Measurements from ENCODE around the gene ZNF775. TPM values are rescaled to one million over a fixed set of nuclear protein-coding genes. Genes with fewer than 3 reads are reported as not detected.

Gene ZNF775
- total and polyA plus RNA-seq, 2 donors, result 6.6 to 7.6 TPM

DNA sequence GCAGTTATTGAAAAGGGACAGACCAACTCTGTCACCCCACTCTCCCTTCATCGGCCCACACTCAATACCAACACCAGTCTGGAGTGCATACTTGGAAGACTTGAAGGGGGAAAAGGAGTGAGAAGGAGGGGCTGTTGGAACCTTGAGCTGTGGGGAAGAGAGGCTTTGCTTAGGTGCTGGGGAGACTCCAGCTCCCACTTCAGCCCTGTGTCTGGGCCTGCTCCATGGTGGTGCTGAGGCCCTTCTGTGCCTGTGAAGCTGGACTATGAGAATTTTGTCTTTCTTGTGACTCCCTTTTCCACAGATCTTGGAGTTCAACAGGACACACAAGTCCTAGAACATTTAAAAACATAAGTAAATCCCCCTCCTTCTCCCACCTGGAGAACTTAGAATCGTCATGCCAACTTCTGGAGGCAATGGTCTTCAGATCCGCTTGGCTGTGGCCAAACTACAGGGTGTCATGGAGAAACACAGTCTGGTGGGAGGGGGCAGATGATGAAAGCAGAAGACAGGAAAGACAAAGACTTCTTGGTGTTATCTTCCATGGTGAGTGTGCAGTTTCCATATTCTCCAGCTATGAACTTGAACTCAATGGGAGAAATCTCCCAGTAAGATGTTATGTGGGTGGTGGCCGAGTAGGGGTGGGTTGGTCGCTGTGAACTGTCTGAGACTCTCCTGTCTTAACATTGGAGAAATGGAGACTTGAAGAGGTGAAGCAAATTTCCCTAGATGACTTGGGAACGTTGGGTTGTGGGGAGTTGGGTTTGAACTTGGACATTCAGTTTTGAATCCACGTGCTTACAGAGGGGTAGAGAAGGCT, 52.9 kb downstream of the ZNF775 start:
- DNase-seq (ENCODE audit: low read depth in 6 of 9, low spot score in 9 of 9), result no peak
- 99% methylated on average over 7 of the region's 7 CpGs for WGBS

DNA sequence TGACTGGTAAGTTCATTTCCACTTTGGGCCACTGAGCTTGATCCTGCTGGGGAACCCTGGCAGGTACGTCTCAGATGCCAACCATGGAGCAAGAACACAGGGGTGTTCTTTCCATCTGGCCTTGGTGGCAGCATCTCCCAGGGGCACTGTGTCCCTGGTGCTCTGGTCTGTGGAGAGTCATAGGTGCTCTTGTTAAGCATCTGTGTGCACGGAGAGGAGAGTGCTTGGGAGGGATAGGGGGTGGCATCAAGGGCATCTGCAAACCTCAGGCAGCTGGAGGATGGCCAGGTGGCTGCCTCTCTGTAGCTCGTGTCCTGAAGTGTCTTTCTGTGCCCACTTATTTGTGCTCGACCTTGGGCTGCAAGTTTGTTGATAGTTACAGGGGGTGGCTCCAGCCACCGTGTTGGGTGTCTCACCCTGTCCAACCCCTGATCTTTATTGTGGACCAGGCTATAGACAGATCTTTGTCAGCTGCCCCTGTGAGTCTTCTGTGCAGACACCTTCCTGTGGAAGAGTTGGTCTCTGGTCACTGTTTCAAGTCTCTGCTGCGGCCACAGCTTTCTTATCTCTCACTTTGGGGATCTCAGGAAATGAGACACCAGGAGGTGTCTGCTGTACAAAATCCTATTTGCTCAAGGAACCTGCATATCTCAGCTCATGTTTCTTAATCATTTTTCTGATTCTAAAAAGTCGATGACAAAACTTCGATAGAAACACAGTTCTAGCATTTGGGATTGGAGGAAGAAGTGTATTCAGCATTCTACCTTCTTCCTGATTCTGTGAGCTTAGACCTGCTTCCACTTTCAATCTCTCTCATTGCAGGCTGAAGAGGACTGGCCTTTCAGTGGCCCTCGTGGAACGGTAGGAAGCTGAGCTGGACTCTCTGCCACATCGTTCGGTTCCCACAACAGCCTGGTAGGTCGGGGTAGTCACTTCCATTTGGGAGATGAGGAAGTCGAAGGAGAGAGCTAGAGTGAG, 54.1 kb downstream of the ZNF775 start:
- H3K27me3 ChIP-seq (ENCODE audit: control insufficient read depth in 2 of 2, insufficient read depth in 1 of 2, low read length in 1 of 2), result no peaks in the 10 kb centered on the region
- no peak overlapping the region for H3K4me3 ChIP-seq (ENCODE audit: low read length in 2 of 2)
- no peak for DNase-seq (ENCODE audit: low read depth in 6 of 9, low spot score in 9 of 9)
- no peaks in the 10 kb centered on the region for H3K36me3 ChIP-seq (ENCODE audit: control insufficient read depth in 2 of 2, insufficient read depth in 2 of 2, low read length in 1 of 2)
- no peak overlapping the region for H3K27ac ChIP-seq (ENCODE audit: low read depth in 1 of 2, low read length in 1 of 2)
- H3K9me3 ChIP-seq (ENCODE audit: control insufficient read depth in 2 of 2, insufficient read depth in 1 of 2, low read length in 1 of 2), result no peaks in the 10 kb centered on the region
- H3K4me1 ChIP-seq (ENCODE audit: control insufficient read depth in 2 of 2, insufficient read depth in 2 of 2, low read length in 2 of 2), result peaks cover 5 to 19% of the 10 kb centered on the region in 2 donors
- 54% methylated on average over 14 of the region's 14 CpGs for WGBS

More for the DNA sequence above, 52.9 kb downstream of the ZNF775 start:
- H3K4me3 ChIP-seq (ENCODE audit: low read length in 2 of 2), result no peak overlapping the region
- H3K27ac ChIP-seq (ENCODE audit: low read depth in 1 of 2, low read length in 1 of 2), result no peak overlapping the region
- H3K36me3 ChIP-seq (ENCODE audit: control insufficient read depth in 2 of 2, insufficient read depth in 2 of 2, low read length in 1 of 2), result no peaks in the 10 kb centered on the region
- H3K4me1 ChIP-seq (ENCODE audit: control insufficient read depth in 2 of 2, insufficient read depth in 2 of 2, low read length in 2 of 2), result peaks cover 8 to 30% of the 10 kb centered on the region in 2 donors
- no peaks in the 10 kb centered on the region for H3K9me3 ChIP-seq (ENCODE audit: control insufficient read depth in 2 of 2, insufficient read depth in 1 of 2, low read length in 1 of 2)
- H3K27me3 ChIP-seq (ENCODE audit: control insufficient read depth in 2 of 2, insufficient read depth in 1 of 2, low read length in 1 of 2), result no peaks in the 10 kb centered on the region

DNA sequence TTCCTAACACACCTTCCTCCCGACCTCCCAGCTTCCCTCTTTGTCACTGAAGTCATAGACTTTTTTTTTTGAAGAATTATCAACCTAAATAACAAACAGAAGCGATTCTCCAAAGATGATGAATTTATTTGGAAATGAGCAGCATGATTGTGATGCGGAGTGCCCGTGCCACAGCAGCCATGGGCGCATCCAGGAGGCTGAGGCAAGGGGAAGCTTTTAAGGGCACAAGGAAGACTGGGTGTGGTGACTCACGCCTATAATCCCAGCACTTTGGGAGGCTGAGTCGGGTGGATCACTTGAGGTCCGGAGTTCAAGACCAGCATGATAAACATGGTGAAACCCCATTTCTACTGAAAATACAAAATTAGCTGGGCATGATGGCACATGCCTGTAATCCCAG, 55.1 kb downstream of the ZNF775 start:
- Histone ChIP-seq H3K9me3 (ENCODE audit: control insufficient read depth in 2 of 2, insufficient read depth in 1 of 2, low read length in 1 of 2) (no peaks in the 10 kb centered on the region), H3K36me3 (ENCODE audit: control insufficient read depth in 2 of 2, insufficient read depth in 2 of 2, low read length in 1 of 2) (no peaks in the 10 kb centered on the region), H3K4me1 (ENCODE audit: control insufficient read depth in 2 of 2, insufficient read depth in 2 of 2, low read length in 2 of 2) (peaks cover 0 to 8% of the 10 kb centered on the region in 2 donors), H3K27me3 (ENCODE audit: control insufficient read depth in 2 of 2, insufficient read depth in 1 of 2, low read length in 1 of 2) (no peaks in the 10 kb centered on the region), H3K27ac (ENCODE audit: low read depth in 1 of 2, low read length in 1 of 2) (no peak overlapping the region), H3K4me3 (ENCODE audit: low read length in 2 of 2) (peak overlapping the region in 1 of 2 donors; percentile 1)
- 79% methylated on average over 8 of the region's 8 CpGs for WGBS
- DNase-seq (ENCODE audit: low read depth in 6 of 9, low spot score in 9 of 9), result no peak

DNA sequence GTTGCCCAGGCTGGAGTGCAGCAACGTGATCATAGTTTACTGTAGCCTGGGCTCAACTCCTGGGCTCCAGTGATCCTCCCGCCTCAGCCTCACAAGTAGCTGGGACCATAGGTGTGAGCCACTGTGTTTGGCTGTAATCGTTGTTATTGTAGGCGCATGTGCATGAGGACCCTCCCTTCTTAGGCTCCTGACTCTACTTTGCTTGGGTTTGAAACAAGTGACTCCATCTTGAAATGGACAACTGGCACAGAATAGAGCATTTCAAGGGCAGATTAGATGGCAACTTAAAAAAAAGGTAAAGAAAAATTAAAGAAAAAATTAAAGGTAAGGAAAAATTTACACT, 55.9 kb downstream of the ZNF775 start:
- no peak overlapping the region for H3K4me3 ChIP-seq (ENCODE audit: low read length in 2 of 2)
- H3K36me3 ChIP-seq (ENCODE audit: control insufficient read depth in 2 of 2, insufficient read depth in 2 of 2, low read length in 1 of 2), result no peaks in the 10 kb centered on the region
- H3K9me3 ChIP-seq (ENCODE audit: control insufficient read depth in 2 of 2, insufficient read depth in 1 of 2, low read length in 1 of 2), result no peaks in the 10 kb centered on the region
- no peak overlapping the region for H3K27ac ChIP-seq (ENCODE audit: low read depth in 1 of 2, low read length in 1 of 2)
- no peak for DNase-seq (ENCODE audit: low read depth in 6 of 9, low spot score in 9 of 9)
- 79% methylated on average over 4 of the region's 4 CpGs for WGBS
- peaks cover 0 to 6% of the 10 kb centered on the region in 2 donors for H3K4me1 ChIP-seq (ENCODE audit: control insufficient read depth in 2 of 2, insufficient read depth in 2 of 2, low read length in 2 of 2)
- no peaks in the 10 kb centered on the region for H3K27me3 ChIP-seq (ENCODE audit: control insufficient read depth in 2 of 2, insufficient read depth in 1 of 2, low read length in 1 of 2)

DNA sequence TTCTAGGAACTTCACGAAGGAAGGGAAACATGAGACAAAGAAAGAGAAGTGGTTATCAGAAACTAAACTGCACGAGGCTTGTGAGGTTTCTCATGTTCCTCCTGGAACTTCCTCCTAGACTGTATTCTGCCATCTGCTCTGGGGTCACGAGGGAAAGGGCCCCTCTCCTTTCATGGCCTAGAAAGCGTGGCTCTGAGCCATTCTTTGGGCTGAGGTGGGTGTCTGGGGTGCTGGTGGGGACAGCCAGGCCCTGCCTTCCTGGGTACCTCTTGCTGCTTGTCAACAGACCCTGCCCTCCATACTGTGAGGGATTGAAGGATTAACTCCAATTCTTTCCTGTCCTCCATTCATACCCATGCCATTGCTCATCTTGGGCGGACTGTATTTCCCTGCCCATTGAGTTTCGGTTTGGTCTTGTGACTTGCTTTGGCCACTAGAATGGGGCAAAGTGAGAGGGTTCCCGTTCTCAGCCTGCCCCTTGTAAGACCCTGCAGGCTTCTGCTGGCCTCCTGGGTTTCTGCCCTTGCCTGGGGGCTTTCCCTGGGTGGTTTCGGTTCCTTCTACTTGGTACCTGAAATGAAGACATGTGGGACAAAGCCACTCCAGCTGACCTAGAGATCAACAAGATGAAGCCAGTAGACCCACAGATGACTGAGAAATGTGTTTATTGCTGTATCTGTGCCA, 56.4 kb downstream of the ZNF775 start:
- Histone ChIP-seq H3K27me3 (ENCODE audit: control insufficient read depth in 2 of 2, insufficient read depth in 1 of 2, low read length in 1 of 2) (no peaks in the 10 kb centered on the region), H3K9me3 (ENCODE audit: control insufficient read depth in 2 of 2, insufficient read depth in 1 of 2, low read length in 1 of 2) (no peaks in the 10 kb centered on the region), H3K27ac (ENCODE audit: low read depth in 1 of 2, low read length in 1 of 2) (no peak overlapping the region), H3K36me3 (ENCODE audit: control insufficient read depth in 2 of 2, insufficient read depth in 2 of 2, low read length in 1 of 2) (no peaks in the 10 kb centered on the region), H3K4me1 (ENCODE audit: control insufficient read depth in 2 of 2, insufficient read depth in 2 of 2, low read length in 2 of 2) (peaks cover 0 to 6% of the 10 kb centered on the region in 2 donors), H3K4me3 (ENCODE audit: low read length in 2 of 2) (no peak overlapping the region)
- DNase-seq (ENCODE audit: low read depth in 6 of 9, low spot score in 9 of 9), result no peak
- WGBS, result 58% methylated on average over 8 of the region's 8 CpGs

DNA sequence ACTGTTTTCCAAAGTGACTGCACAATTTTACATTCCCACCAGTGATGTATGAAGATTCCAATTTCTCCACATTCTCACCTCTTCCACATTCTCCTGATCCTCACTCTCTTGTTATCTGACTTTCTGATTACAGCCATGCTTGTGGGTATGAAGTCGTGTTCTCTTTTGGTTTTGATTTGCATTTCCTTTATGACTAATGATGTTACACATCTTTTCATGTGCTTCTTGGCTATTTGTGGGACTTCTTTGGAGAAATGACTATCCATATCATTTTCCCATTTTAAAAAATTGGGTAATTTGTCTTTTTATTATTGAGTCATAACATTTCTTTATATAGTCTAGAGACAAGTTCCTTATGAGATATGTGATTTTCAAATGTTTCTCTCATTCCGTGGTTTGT, 60.8 kb downstream of the ZNF775 start:
- WGBS, result 55% methylated on average over 2 of the region's 2 CpGs
- Histone ChIP-seq H3K27me3 (ENCODE audit: control insufficient read depth in 2 of 2, insufficient read depth in 1 of 2, low read length in 1 of 2) (peaks cover 0 to 2% of the 10 kb centered on the region in 2 donors), H3K36me3 (ENCODE audit: control insufficient read depth in 2 of 2, insufficient read depth in 2 of 2, low read length in 1 of 2) (no peaks in the 10 kb centered on the region), H3K4me3 (ENCODE audit: low read length in 2 of 2) (no peak overlapping the region), H3K27ac (ENCODE audit: low read depth in 1 of 2, low read length in 1 of 2) (no peak overlapping the region), H3K9me3 (ENCODE audit: control insufficient read depth in 2 of 2, insufficient read depth in 1 of 2, low read length in 1 of 2) (peaks cover 0 to 17% of the 10 kb centered on the region in 2 donors), H3K4me1 (ENCODE audit: control insufficient read depth in 2 of 2, insufficient read depth in 2 of 2, low read length in 2 of 2) (peaks cover 0 to 15% of the 10 kb centered on the region in 2 donors)
- no peak for DNase-seq (ENCODE audit: low read depth in 6 of 9, low spot score in 9 of 9)

DNA sequence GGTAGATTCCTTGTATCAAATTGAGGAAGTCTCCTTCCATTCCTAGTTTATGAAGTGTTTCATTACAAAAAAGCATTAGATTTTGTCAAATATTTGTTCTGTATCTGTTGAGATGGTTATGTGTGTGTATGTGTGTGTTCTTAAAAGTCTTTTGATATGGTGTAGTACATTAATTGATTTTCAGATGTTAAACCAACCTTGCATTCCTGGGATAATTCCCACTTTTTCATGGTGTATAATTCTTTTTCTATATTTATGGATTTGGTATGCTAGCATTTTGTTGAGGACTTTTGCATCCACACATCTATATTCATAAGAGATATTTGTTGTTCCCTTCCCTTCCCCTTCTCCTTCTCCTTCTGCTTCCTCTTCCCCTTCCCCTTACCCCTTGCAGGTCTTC, 62.4 kb downstream of the ZNF775 start:
- H3K4me3 ChIP-seq (ENCODE audit: low read length in 2 of 2), result no peak overlapping the region
- H3K4me1 ChIP-seq (ENCODE audit: control insufficient read depth in 2 of 2, insufficient read depth in 2 of 2, low read length in 2 of 2), result peaks cover 0 to 28% of the 10 kb centered on the region in 2 donors
- H3K9me3 ChIP-seq (ENCODE audit: control insufficient read depth in 2 of 2, insufficient read depth in 1 of 2, low read length in 1 of 2), result peaks cover 0 to 17% of the 10 kb centered on the region in 2 donors
- no peak overlapping the region for H3K27ac ChIP-seq (ENCODE audit: low read depth in 1 of 2, low read length in 1 of 2)
- H3K27me3 ChIP-seq (ENCODE audit: control insufficient read depth in 2 of 2, insufficient read depth in 1 of 2, low read length in 1 of 2), result peaks cover 0 to 2% of the 10 kb centered on the region in 2 donors
- H3K36me3 ChIP-seq (ENCODE audit: control insufficient read depth in 2 of 2, insufficient read depth in 2 of 2, low read length in 1 of 2), result no peaks in the 10 kb centered on the region
- no peak for DNase-seq (ENCODE audit: low read depth in 6 of 9, low spot score in 9 of 9)

DNA sequence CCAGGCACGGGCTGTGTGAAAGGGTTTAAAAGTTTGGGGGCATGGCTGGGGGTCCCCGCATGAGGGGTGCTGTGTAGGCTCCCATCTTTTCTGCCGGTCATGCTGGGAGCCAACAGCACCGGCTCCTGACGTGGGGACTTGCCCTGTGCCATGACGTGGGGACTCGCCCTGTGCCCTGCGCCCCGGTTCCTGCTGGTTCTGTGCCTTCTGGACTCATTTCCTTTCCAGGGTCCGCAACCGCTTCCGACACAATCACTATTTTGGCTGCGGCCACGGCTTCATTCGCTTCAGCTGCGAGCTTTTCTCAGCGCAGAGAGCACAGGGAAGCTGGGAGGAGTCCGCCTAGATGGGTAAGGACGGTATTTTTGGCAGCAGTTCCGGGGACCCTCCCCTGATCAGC, 63.7 kb downstream of the ZNF775 start:
- 98% methylated on average over 20 of the region's 20 CpGs for whole genome bisulfite sequencing
- no peak overlapping the region for H3K27ac ChIP-seq (ENCODE audit: low read depth in 1 of 2, low read length in 1 of 2)
- H3K27me3 ChIP-seq (ENCODE audit: control insufficient read depth in 2 of 2, insufficient read depth in 1 of 2, low read length in 1 of 2), result peaks cover 0 to 2% of the 10 kb centered on the region in 2 donors
- DNase-seq (ENCODE audit: low read depth in 6 of 9, low spot score in 9 of 9), result no peak
- H3K4me1 ChIP-seq (ENCODE audit: control insufficient read depth in 2 of 2, insufficient read depth in 2 of 2, low read length in 2 of 2), result peaks cover 0 to 32% of the 10 kb centered on the region in 2 donors
- peaks cover 0 to 17% of the 10 kb centered on the region in 2 donors for H3K9me3 ChIP-seq (ENCODE audit: control insufficient read depth in 2 of 2, insufficient read depth in 1 of 2, low read length in 1 of 2)
- no peak overlapping the region for H3K4me3 ChIP-seq (ENCODE audit: low read length in 2 of 2)
- no peaks in the 10 kb centered on the region for H3K36me3 ChIP-seq (ENCODE audit: control insufficient read depth in 2 of 2, insufficient read depth in 2 of 2, low read length in 1 of 2)

Data from thymus (tissue), 11 donors.